HCT116 (cell line): Measurements from ENCODE around the gene ORMDL2.

ENCODE experiments used
- CTCF ChIP-seq, 3 experiments: fragments of 200-600 bp in 1 of 3; sonication (generic) in 1 of 3; IDR thresholded peaks in 2 of 3; conservative IDR thresholded peaks in 1 of 3; 2 replicates each; pipeline ENCODE4 v1.5.1; 2012 to 2017; ENCODE audit warnings: low read depth in 2 of 3, low read length in 2 of 3, antibody characterized with exemption in 1 of 3, borderline replicate concordance in 1 of 3, control low read depth in 1 of 3, mild to moderate bottlenecking in 1 of 3, mixed read lengths in 1 of 3, mixed run types in 1 of 3, moderate library complexity in 1 of 3; ENCODE audit not compliant: insufficient read depth in 1 of 3
- EZH2phosphoT487 ChIP-seq: fragments of 200-600 bp; IDR thresholded peaks from 2 replicates; pipeline ENCODE4 v1.6.1; 2018; ENCODE audit warnings: antibody characterized with exemption, borderline replicate concordance
- POLR2A ChIP-seq: IDR thresholded peaks from 2 replicates; pipeline ENCODE4 v1.7.0; 2011; ENCODE audit warnings: borderline replicate concordance; ENCODE audit not compliant: insufficient read depth, insufficient read length; ENCODE audit errors: extremely low read depth
- POLR2AphosphoS5 ChIP-seq: IDR thresholded peaks from 2 replicates; pipeline ENCODE4 v1.6.1; 2011; ENCODE audit warnings: mild to moderate bottlenecking, low read depth, low read length, moderate library complexity
- REST ChIP-seq: IDR thresholded peaks from 2 replicates; pipeline ENCODE4 v1.6.1; 2012; ENCODE audit warnings: low read depth
- SIN3A ChIP-seq: IDR thresholded peaks from 2 replicates; pipeline ENCODE4 v1.6.1; 2012; ENCODE audit warnings: low read depth

GRCh38 chr12:55831447-55831815, 13.6 kb downstream of the ORMDL2 start:
- no peak for TF ChIP-seq POLR2AphosphoS5
- no peak for TF ChIP-seq POLR2A
- TF ChIP-seq CTCF (IDR thresholded peaks at IDR 0.05 in 2 of 3, conservative IDR thresholded peaks at IDR 0.05 in 1 of 3; ENCODE audit: borderline replicate concordance in 1 of 3, insufficient read depth in 1 of 3, low read depth in 2 of 3, low read length in 2 of 3), result no peak
- TF ChIP-seq SIN3A, result no peak
- no peak for TF ChIP-seq REST
- no peak for TF ChIP-seq EZH2phosphoT487
